GM21723 (cell line): ENCODE results near the gene SLC39A11.
A peak's percentile ranks its signal among the peaks of the same experiment; 100 is the strongest.
"Not testable (repeated sequence)": the region's sequence is repeated elsewhere in the genome, so short reads cannot be mapped to it uniquely, and the experiment has no call there.

Experiments
- ATAC-seq: cut with Tn5 transposase; IDR thresholded peaks from one replicate; pipeline ENCODE4 v1.9.1; 2021; ENCODE audit warnings: mild to moderate bottlenecking, moderate library complexity; ENCODE audit not compliant: unreplicated experiment

The SLC39A11 gene

GRCh38 chr17:73111386-73111785 is 18.9 kb upstream of the SLC39A11 start:
- ATAC-seq, result no peak

- ATAC-seq, result no peak
Measured at GRCh38 chr17:73107191-73107590, 14.7 kb upstream of the SLC39A11 start.

DNA sequence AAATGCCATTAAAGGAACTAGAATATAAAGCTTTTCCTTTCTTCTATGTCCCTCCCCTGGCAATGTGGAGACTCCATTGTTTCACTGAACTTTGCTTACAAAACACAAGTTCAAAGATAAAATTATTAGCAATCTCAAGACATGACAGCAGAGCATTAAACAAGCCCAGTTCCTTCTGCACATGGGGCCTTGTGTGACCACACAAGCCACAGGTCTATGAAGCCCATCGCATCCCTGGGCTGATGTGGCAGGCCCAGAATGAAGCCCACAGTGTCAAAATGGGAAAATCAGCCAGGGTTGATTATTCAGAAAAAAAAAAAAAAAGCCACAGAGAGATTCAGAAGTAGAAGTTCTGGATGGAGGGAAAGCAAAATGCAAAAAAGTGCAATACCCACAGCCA is 12.9 kb upstream of the SLC39A11 start:
- ATAC-seq, result no peak

DNA sequence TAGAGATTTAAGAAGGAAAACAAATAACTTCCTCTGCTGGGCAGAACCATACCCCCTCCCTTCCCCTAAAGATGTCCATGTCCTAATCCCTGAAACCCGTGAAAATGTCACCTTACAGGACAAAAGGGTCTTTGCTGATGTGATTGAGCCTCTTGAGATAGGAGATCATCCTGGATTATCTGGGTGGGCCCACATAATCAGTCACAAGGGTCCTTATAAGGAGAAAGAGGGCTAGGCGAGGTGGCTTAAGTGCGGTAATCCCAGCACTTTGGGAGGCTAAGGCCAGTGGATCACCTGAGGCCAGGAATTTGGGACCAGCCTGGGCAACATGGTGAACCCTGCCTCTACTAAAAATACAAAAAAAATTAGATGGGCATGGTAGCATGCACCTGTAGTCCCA is 12.0 kb upstream of the SLC39A11 start:
- ATAC-seq, result no peak

DNA sequence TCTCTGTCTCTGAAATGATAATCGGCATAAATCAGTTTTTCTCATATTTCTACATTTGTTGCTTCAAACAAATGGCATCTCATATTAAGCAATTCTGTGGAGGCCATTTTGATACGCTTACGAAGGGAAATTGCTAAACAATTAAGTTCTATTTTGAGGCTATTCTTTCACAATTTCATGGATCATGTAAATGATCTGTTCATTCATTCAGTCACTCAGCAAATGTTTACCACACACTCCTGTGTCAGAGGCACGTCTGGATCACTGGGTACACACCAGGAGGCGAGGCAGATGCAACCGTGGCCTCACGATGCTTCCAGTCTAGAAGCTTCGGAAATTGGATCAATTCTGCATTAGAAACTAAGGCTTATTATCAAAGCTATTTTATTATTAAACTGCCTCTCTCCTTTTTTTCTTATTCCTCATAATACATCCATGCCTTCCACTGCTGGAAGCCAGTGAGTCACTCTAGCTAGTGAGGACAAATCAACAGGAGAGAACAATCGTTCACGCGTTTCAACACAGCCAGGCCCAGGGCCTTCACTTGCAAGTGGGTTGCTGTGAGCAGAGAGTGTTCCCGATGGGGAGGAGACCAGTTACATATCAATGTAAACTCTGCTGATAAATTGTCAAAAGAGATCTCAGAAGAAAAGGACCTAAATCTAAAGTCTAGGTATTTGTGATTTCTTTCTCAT is 11.3 kb upstream of the SLC39A11 start:
- ATAC-seq, result no peak

- no peak for ATAC-seq
Measured at GRCh38 chr17:73101031-73101430, 8.5 kb upstream of the SLC39A11 start.

- ATAC-seq, result no peak
Measured at GRCh38 chr17:73100363-73100762, 7.9 kb upstream of the SLC39A11 start.

DNA sequence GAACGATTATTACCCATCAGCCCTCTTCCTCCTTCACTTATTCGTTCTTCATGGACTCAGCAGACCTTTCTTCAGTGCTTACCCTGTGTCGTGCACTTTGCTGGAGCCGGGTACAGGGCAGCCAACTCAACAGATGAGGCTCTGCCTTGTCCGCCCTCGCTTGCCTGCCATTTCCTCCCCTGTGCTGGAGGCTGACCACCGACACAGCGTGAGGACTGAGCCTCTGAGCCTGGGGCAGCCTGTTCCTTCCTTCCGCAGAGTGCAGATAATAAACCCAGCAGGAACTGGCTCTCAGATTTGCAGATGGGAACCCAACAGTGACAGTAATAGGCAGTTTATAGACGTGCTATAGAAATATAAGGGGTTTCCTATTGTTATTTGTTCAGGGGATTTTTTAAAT is 7.0 kb upstream of the SLC39A11 start:
- ATAC-seq, result no peak

DNA sequence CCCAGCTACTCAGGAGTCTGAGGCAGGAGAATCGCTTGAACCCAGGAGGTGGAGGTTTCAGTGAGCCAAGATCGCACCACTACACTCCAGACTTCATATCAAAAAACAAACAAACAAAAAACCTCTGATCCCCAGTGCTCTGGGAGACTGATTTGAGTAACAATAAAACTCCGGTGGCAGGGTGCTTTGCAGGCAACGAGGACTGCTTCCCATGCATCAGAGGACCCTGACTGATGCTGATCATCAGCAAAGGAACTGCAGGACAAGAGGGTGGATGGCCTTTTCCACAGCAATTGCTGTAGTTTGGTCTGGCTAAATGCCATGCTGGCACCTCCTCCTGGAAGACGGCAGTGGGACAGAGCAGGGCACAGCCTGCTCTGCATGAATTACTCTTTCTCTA is 6.4 kb upstream of the SLC39A11 start:
- no peak for ATAC-seq

DNA sequence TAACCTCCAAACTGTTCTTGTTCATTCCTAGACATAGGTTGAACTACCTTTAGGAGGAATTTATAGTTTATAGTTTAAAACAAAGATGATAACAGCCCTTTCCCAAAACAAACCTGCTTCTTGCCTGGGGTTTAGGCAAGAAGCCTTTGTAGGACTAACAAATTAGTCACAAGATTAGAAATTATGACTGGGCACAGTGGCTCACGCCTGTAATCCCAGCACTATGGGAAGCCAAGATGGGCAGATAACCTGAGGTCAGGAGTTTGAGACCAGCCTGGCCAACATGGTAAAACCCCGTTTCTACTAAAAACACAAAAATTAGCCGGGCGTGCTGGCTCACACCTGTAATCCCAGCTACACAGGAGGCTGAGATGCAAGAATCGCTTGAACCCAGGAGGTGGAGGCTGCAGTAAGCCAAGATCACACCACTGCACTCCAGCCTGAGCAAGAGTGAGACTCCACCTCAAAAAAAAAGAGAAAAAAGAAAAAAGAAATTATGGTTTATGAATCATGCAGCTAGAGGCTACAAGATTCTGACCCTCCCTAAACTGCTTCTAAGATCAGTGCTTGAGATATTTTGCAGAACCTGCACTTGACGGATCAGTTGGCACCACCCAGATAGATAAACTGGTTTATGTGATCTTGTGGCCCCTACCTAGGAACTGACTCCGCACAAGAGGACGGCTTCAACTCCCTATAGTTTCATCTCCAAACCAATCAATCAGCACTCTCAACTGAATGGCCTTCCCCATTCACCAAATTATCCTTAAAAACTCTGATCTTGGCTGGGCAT is 5.7 kb upstream of the SLC39A11 start:
- ATAC-seq, result not testable (repeated sequence)

- ATAC-seq, result no peak
Measured at GRCh38 chr17:73096866-73097265, 4.4 kb upstream of the SLC39A11 start.

DNA sequence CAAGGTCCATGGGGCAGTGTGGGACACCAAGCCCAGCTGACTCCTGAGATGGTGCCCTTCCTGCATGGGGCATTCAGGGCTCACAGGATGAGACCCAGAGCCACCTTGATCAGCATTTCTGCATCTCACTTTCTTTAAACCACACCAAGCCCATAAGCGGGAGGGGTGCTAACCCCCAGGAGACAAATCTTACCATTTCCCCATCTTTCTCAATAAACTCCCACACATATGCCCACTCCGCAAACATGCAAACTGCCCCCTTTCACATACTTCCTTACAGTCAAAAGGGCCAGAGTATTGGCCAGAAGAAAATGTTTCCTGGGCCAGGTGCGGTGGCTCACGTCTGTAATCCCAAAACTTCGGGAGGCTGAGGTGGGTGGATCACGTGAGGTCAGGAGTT is 3.7 kb upstream of the SLC39A11 start:
- ATAC-seq, result no peak

DNA sequence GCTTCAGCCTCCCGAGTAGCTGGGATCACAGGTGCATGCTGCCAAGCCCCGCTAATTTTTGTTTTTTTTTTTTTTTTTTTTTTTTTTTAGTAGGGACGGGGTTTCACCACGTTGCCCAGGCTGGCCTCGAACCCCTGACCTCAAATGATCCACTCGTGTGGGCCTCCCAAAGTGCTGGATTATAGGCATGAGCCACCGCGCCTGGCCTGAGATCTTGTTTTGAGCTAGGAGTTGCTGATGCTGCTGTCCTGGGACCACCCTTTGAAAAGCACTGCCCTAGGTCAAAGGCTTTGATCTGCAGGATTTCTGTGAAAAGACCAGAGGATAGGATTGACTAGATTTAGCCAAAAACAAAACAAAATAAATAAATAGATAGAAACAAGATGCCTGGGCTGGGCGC is 798 bp upstream of the SLC39A11 start:
- no peak for ATAC-seq

DNA sequence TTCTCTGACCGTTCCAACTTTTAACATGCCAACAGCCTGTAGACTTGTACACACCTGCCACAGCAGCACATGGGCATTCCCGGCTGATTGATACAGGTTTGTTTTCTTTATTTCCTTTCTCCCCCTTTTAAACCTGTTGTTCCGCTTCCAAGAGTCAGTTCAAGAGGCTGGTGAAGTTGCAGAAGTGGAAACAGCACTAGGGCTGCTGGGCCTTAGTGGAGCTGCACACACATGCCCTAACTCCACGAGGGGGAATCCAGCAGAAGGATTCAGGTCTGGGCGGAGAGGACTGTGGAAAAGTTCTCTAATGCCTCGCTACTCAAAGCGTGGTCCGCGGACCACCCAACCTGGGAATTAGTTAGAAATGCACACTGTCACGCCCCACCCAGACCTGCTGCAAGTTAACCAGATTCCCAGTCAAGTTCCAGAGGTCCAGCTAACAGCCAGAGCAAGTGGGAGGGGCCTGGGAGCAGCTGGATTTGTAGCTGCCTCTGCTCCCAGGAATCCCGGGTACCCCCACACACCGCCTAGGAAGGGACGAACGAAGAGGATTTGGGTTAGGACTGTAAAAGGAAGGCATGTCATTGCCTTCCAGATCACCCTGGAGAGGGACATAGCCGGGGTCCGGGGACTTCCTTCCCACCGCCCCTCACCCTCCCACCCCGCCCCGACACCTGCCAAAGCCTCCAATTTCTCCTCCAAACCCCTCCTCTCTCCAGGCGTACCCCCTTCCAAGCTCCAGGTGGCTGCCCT is 542 bp downstream of the SLC39A11 start:
- peak; percentile 14 for ATAC-seq

GRCh38 chr17:73091410-73091769 is 1.1 kb downstream of the SLC39A11 start:
- ATAC-seq, result no peak

- no peak for ATAC-seq
Measured at GRCh38 chr17:73090396-73091202, 1.9 kb downstream of the SLC39A11 start.

GRCh38 chr17:73089322-73090317 is 2.9 kb downstream of the SLC39A11 start:
- ATAC-seq, result no peak

- ATAC-seq, result no peak
Measured at GRCh38 chr17:73088561-73088960, 3.9 kb downstream of the SLC39A11 start.

- ATAC-seq, result no peak
Measured at GRCh38 chr17:73083432-73083831, 9.1 kb downstream of the SLC39A11 start.

DNA sequence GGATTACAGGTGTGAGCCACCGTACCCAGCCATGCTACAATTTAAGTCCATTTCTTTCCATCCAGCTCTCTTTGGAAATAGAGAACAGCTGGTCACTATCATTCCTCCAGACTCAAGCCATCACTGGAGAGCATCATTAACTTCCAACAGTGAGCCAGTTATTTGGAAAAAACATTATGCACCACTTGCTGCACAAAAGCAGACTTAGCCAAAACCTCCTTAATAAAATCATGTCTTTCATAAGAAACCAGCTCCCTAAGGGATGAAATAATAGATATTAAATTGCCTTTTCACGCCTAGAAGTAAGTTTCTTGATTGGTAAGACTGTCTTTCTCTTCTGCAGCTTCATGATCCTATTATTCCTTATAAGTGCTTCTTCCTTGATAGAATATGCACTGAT is 17.9 kb downstream of the SLC39A11 start:
- no peak for ATAC-seq
